NT2/D1 (cell line): ENCODE data around the gene ABI1.

Experiments used
- SUZ12 ChIP-seq: IDR thresholded peaks from 2 replicates; pipeline ENCODE4 v1.6.1; 2011; ENCODE audit not compliant: insufficient read length, insufficient read depth; ENCODE audit errors: extremely low read depth
- ZNF274 ChIP-seq: IDR thresholded peaks from 2 replicates; pipeline ENCODE4 v1.6.1; 2011; ENCODE audit warnings: mild to moderate bottlenecking, low read depth, low read length

DNA sequence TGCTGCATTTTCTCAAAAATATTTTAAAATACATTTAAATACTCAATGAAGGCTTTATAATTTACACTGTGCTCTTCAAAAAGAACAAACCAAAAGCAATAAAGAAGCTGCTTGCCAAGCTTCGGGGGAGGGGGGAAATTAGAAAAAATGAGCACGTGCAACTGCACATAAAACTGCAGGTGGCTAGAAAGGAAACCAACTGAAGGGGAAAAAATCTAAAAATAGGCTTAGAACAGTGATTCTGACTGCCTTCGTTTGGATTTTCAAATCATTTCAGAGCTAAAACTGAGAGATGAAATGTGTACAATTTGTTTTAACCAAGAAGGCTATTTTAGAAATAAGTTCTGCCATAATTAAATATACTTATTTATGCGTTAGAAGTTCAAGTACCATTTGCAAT is 61.4 kb downstream of the ABI1 start:
- TF ChIP-seq ZNF274 = no peak
- TF ChIP-seq SUZ12 = no peak
